NCI-H187 (cell line): ENCODE data around the gene UQCRC1.

Experiments
- DNase-seq, 2 experiments: peaks; one replicate each; lab custom pipeline; 2025; lab: John Stamatoyannopoulos, UW

UQCRC1 gene

DNA sequence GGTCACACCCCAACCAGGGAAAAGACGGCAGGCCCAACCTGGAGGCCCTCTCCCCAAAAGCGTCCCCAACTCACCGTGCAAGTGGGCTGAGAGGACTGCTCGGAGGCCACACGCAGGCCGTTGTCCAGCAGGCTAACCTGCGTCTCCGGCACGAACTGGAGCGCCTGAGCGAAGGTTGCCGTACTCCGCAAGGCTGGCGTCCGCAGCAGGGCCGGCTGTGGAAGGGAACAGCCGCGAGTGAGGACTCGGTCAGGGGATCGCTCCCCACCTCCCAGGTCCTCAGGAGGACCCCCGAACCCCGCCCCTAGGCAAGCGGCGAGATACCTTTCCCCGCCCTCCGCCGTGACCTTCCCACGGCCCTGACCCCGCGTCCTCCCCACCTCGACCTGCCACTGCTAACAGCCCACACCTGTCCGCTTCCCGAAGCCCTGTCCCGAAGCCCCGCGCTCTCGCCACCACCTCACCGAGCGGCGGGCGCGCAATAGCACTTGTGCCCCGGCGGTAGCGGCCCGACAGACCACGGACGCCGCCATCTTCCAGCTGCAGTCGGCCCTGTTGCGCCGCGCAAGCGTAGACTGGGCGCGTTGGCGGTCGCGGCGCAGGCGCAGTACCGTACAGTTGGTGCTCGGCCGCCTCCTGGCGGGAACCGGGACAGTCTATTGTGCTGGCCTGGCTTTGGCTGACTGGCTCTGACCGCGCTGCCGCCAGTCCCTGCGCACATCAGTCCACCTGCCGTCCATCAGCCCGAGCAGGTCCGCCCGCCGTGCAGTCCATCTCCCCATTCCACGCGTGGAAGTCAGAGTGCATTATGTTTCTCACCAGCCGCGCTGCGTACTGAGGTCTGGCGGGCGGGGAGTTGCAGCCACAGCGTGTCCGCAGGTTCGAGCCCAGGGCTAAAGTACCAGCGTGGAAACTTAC lies at the start of gene UQCRC1:
Gene UQCRC1 (minus strand): TSS at position 559 of the 918 bp plus-strand sequence. CDS start 26 bp downstream, at position 533.
- DNase-seq: peak; percentile 49 to 79

DNA sequence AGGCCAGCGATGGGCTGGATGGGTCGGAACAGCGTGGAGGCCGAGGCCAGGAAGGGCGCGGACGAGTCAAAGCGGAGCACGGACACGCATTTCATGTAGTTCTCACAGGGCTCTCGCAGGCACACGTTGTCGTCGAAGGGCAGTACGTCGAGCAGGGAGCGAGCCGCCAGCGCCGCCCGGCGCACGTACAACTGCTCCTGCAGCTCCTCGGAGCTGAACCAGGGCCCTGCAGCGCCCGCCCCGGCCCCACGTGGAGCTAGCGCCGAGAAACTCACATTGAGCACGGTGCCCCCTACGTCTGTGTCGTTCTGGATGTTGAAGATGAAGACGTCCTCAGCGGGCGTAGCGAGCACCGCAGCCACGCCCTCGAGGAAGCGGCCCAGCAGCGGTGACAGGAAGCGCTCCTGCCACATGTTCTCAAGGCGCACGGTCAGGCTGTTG lies 47.4 kb upstream of the UQCRC1 start:
- DNase-seq: no peak

DNA sequence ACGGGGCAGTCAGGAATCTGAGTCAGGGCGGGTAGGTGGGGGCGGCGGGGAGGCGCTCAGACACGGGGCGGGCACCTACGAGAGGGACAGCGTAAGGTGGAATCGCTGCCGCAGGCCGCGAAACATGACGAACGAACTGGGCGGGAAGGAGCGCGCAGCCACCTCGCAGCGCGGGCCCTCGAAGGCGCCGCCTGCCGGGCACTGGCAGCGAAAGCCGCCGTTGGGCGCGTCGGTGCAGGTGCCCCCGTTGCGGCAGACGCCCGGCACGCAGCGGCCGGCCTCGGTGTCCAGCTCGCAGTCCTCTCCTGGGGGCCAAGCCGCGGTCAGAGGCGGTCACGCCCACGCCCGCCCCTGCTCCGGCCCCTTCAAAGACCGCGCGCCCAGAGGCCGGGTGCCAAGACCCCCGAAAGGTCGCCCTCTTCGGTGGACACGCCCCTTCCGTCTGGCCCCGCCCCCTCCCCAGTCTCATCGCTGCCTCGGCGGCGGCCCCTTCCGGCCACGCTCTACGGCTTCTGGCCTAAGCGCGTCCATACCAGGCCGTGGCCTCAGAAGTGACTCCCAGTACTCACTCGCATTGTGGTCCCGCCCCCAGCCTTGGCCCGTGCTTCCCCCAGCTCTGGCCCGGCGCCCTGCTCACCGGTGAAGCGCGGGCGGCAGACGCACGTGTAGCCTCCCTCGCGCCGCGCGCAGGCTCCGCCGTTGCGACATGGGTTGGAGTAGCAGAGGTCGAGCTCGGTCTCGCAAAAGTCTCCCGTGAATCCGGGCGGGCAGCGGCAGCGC lies 46.8 kb upstream of the UQCRC1 start:
- no peak for DNase-seq

DNA sequence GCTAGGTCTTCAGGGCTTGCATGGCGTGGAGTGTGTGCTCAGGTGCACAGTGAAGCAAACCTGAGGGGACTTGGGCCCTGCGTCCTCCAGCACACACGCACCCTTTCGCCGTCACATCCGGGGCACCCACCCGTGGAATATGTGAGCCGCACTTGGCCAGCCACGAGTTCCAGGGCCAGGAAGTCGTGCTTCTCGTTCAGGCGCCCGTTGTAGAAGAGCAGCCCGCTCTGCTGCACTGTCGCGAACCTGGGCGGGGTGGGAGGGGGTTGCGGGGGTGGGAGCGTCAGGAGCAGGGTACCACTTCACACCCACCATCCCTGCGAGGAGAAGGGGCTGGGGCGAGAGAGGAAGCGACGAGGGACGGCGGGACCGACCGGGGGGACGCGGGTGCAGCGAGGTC lies 46.2 kb upstream of the UQCRC1 start:
- DNase-seq: no peak

DNA sequence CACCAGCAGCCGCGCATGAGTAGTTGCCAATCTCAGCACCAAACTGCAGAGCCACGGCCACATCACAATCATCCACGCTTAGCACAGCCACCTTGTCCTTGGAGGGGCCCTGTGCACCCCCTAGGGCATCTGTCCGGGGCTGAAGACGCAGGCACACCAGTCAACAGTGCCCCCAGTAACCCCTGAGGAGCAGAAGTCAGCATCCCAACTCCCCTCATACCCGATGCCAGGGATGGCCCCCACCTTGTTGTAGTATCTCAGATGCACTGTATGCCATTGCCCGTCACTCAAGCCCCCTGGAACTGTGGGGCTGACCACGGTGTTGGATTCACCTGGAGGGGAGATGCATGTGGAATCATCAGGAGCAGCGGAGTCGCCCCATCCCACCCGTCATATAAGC lies 45.6 kb upstream of the UQCRC1 start:
- DNase-seq: no peak

DNA sequence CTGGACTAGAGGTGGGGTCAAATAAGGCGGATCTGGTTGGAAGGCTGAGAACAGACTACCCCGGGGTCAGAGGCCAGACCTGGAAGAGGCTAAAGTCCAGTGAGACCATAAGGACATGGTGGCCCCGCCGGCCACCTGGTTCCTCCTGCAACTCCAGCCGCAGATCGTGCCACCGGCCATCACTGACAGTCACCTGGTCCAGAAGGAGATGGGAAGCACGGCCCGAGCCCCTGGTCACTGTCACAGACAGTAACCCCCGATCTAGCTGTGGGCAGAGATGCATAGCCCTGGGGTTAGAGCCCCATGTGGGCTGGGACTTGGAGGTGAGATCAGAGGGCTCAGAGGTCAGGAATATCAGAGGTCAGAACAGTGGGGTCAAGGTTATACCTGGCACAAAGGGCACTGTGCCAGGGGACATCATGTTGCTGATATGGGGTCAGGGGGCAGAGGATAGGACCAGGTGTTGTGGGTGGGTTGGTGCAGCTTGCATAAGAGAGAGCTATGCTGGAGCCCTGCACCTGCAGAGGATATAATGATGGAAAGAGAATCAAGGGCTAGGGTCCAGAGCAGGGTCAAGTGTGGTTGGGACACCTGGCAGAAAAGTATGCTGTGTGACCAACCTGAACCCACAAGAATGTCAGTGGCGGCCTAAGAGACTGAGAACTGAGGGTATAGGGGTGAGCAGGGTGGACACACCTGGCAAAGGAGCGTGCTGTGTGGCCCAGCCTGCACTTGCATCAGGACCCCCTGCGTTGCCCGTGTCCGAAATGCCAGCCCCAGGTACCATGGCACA lies 43.7 kb upstream of the UQCRC1 start:
- DNase-seq: no peak

DNA sequence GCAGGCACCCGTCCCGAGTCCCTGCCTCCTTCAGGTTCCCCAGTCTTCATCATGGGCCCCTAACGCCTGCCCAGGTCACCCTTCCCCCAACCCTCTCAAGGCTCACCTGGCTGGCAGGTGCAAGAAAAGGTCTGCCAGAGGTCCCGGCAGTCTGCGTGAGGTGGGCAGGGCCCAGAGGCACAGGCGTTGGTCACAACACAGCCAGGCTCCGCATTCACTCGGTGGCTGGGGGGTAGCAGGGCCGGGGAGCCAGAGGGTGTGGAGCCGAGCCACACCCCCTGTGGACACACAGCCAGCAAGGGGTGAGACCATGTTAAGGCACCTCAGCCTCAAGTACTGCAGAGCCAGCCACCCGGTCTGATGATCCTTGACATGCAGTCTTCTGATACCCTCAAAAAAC lies 42.3 kb upstream of the UQCRC1 start:
- DNase-seq: no peak

DNA sequence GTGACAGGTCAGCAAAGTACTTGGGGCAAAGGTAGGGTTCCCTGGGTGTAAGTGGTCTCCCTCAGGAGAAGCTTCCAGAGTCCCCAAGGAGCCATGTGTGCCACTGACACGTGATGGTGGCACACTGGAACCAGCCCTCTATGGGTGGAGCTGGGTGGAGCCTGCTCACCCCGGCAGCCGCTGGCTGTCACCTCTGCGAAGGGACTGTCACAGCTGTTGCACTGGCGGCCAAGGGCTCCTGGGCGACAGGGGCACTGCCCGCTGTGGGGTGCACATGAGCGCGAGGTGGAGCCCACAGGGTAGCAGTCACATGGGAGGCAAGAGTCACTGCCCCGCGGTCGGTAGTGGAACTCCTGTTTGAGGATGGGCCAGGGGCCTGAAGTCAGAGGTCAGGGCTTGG lies 41.3 kb upstream of the UQCRC1 start:
- no peak for DNase-seq

DNA sequence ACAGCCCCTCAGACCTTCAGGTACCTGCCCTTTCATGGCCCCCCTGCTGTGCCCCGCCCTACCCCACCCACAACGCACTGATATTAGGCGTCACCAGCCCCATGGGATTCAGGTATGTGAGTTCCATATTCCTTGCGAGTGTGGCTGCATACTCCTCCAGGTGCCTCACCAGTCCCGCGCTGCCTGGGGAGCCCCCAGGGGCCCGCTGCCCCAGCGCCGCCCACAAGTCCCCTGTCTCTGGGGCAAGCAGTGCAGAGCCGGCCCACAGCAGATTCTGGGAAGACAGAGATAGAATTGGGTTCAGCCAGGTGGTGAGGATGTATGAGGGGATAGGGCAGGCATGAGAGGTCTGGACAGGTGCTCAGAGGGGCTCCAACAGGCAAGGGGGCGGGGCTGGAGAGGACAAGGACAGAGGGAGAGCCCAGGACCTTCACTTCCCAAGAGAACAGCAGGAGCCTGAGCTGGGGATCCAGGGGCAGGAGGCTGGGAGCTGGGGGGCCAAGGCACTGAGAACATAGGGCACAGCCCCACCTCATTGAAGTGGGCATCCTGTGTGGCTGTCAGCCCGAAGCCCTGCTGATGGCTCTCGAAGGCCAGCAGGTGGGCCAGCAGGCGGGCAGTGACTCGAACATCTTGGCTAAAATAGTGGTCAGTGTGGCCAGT lies 38.9 kb upstream of the UQCRC1 start:
- DNase-seq: no peak

DNA sequence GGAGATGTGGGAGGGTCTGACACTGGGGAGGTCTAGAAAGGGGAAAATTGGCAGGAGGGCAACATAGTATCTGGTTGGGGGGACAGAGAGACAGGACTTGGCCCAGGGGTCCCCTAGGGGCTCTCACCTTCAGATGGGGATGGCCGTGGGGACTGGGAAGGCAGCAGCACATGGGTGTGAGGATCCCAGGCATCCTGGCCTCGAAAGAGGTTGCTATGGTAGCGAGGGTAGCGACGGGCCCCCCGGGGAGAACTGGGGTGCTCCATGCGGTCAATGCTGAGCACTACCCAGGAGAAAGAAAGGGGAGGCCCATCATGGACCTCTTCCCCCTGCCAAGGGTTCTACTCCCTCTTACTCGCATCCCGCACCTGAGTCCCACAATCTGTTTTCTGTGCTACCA lies 38.3 kb upstream of the UQCRC1 start:
- no peak for DNase-seq

DNA sequence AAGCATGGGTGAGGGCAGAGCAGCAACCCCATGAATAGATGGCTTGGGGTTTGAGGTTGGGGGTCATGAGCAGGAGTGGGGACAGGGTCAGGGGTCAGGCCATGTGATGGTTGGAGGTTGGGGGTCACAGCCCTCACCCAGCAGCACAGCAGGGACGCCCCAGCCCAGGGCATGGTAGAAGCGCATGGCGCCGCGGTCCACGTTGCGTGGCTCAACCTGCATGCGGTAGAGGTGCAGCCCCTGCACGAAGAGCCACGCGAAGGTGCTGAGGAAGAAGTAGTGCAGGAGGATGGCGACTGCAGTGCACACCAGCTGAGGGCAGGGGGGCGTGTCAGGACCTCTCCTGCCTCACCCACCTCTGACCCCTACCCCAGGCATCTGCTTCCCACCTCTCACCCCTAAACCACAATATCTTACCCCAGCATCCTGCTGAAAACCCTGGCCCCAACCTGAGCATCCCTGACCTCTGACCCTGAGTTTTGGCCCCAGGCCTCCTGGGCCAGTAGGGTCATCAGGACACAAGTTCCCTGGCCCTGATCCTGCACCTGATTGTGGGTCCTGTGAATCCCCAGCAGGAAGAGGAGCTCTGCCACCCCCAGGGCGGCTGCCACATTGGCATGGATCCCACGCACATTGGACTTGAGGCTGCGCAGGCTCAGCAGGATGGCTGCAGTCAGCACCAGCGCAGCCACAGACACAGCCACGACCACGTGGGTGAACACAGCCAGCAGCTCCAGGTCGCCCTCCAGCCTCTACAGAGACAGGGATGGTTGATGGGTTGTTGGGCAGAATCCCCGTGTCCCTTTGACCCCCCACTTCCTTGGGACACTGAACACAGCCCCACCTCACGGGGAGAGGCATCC lies 35.7 kb upstream of the UQCRC1 start:
- no peak for DNase-seq

DNA sequence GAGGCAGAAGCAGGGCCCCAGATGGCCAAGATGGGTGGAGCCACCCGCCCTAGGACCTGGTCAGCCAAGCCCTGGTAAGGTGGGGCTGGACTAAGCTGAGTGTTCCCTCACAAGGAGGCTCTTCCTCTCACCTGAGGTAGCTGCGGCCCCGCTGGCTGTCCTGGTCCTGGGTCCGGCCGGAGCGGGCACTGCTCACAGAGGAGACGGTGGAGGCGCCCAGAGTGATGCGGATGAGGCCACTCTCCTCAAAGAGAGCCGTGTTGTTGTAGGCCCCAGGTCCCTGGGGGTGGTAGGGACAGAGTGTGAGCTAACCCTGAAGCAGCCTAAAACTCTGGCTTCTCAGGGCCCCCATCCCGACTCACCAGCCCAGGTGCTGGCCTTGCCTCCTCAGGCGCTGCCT lies 33.2 kb upstream of the UQCRC1 start:
- DNase-seq: no peak

DNA sequence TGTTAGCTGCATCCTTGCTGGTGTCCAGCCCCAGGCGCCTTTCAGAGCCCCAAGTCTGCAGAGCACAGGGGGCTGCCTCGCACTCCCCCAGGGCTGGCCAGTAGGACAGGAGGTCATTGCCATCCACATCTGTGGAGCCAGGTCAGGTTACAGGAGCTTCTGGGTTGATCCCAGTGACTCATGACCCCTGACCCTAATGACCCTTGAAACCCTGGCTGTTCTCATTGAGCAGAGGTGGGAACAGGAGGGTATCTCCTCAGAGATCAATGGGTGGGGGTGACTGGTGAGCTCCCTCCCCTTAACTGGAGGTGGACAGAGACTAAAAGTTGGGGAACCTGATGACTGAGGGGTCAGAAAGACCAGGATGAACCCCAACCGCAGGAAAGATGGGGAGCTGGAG lies 31.9 kb upstream of the UQCRC1 start:
- DNase-seq: no peak

DNA sequence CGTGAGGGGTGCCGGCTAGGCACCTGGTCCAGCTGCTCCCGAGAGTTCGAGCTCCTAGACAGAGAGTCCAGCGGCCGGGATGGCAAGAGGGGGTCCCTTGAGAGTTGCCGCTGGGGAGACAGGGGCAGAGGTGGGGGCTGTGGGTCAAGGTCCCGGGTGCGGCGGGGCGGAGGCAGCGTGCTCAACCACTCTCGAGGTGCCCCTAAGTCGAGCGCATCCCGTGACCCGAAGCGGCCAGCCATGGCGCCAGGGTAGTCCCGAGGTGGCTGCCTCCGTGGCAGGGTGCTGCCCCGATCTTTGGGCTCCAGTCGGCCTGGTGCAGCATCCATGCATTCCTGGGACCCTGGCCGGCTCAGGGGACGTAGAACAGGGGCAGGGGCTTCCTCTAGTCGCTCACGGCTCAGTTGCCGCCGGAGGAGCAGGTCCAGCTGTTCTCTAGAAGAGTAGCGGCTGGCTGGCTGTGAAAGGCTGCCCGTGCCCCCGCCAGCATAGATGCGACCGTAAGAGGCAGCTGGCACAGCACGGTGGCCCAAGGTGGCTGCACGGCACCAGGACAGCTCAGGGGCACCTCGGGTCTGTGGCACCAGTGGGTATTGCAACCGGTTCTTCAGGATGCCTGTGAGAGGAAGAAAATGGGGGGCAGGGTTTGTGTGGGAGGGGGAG lies 30.6 kb upstream of the UQCRC1 start:
- DNase-seq: no peak

DNA sequence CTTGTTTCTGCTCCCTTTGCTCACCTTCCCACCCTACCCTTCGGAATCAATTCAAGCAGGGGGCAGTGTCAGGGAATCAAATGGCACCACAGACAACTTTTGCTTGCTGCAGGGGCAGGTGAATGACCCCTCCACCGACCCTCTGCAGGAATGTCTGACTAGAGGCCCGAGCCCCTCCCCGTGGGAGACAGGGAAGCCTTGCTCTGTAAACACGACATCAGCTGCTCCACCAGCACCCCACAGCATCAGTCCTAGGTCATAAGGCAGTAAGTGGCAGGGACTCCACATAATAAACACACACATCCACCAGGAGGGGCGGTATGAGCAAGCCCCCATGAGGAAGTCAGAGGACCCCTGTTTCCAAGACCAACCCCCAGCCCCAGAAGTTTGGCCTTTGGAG lies 27.9 kb upstream of the UQCRC1 start:
- DNase-seq: no peak

DNA sequence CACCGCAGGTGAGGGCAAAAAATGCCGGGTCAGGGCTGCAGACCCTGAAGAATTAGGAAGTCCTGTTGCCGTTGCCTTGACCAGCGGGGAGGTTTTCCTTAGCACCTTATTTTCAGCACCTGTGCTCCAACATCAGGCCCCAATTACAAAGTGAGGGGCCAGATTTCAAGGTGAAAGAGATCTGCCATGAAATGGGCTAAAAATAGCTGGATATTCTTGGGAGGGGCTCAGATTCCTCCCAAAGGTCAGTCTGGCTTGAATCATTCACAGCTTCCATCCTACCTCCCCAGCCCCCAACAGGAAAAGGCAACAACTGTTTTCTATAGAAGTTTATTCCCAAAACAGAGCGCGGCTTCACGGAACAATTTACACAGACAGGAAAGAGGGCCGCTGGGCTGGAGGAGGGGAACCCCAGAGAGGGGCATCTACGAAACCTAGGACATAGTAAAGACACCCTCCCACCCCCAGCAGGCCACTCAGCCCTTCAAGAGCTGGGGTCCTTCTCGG lies 26.8 kb upstream of the UQCRC1 start:
- no peak for DNase-seq

DNA sequence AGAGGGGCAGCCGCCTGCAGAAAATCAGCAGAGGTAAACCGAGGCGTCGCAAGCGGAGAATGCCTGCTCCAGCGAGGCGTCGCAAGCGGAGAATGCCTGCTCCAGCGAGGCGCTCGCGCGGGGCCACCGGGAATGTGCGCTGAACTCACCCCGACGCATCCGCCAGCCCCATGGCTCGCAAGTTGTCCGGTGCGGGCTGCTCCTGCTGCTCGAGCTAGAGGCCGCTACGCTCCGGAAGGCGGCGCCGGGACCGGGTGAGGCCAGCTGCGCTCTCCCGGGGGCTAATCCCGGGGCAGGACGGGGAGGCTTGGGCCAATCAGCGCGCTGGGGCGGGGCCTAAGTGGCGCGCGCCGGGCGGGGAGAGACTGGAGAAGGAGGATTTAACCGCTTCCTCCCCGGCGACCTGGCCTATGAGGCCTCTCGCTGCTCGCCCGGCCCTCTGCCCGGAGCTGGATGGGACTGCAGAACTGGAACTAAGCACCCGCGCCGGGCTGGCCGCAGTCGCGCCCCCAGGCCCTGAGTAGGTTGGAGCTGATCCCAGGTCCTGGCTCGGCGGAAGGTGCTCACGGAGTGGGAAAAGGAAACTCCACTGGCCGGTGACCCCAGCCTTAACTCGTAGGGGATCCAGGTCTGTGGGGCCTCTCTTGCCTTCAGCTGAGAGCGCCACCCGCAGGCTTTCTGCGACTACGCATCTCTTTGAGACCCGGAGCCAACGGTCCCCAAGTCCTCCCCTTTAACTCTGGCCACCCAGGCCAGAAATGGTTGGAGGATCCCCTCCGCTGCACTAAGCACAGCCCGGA lies 26.0 kb upstream of the UQCRC1 start, which contains the start of gene SLC26A6:
Gene SLC26A6 (minus strand): TSS at position 240 of the 800 bp plus-strand sequence. CDS start 68 bp downstream, at position 172.
- DNase-seq: peak; percentile 68 to 82

DNA sequence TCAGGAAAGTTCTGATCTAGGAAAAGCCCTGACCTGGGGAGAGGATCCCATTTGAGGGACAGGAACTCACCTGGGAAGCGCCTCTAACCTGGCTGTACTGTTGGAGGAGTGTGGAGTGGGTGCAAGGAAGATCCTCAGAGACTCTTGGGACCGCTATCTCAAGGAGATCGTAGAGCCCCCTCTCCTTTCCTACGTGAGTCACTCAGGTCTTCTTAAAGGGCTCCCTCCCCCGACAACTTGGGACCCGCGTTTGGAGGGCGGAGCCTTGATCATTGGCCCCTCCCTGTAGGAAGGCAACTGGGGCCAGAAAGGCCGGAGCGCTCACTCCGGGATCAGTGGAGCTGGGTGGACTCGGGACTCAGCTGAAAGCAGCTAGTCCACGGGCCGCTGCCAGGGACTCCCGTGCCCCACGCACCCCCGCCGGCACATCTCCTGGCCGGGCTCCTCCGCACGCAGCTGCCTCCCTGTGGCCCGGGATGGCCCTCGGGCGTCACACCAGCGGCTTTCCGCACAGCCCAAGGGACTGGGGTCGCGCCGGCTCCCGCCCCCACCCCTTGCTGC lies 25.3 kb upstream of the UQCRC1 start:
- no peak for DNase-seq

DNA sequence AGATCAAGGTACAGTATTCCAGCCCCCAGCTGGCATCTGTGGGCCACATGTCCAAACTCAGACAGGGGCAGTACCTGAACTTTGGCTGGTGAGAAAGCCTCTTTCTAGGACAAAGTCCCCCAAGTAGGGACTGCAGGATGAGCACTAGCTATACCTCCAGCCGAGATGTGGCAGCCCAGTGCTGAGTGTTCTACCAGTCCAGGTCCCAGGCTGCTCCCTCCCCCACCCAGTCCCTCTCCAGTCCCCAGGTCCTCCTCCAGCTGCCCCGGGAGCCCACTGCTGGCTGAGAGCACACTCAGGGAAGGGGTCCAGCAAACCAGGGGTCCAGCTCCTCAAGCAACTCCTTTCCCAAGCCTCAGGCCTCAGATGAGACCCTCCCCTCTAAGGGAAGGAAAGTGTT lies 24.3 kb upstream of the UQCRC1 start:
- DNase-seq: no peak
